T47D (cell line): Measurements from ENCODE around the gene COG3.
A peak's percentile ranks its signal among the peaks of the same experiment; 100 is the strongest.

ENCODE experiments used
- DNase-seq, 2 experiments: peaks; one replicate each; pipeline versions ENCODE4 v3.0.0 to v3.0.0-alpha.2; 2011 to 2012; ENCODE audit warnings: low read depth in 1 of 2, low spot score in 1 of 2
- JUND ChIP-seq: IDR thresholded peaks from 2 replicates; pipeline ENCODE4 v1.6.1; 2012; ENCODE audit warnings: low read depth
- in situ Hi-C: cut with HindIII; loops from 2 replicates; pipeline ENCODE4 v1.10.0; 2016; ENCODE audit warnings: low sequenced_read_pairs, low pct_unique_long_range_greater_than_20kb

COG3 gene

GRCh38 chr13:45456196-45456972 lies 8.4 kb upstream of the COG3 start:
- in situ Hi-C loops, result no loop called here
- DNase-seq, result no peak
- no peak for TF ChIP-seq JUND

GRCh38 chr13:45464141-45464686 lies 525 bp upstream of the COG3 start:
- no peak for DNase-seq
- in situ Hi-C loops, result no loop called here
- TF ChIP-seq JUND, result no peak

- TF ChIP-seq JUND, result no peak
Measured at GRCh38 chr13:45466359-45466758, 1.6 kb downstream of the COG3 start.

GRCh38 chr13:45468635-45469034 lies 3.9 kb downstream of the COG3 start:
- in situ Hi-C loops, result no loop called here
- no peak for TF ChIP-seq JUND
- DNase-seq, result peak in 1 of 2 experiments; percentile 25

More at GRCh38 chr13:45466359-45466758, 1.6 kb downstream of the COG3 start:
- in situ Hi-C loops, result no loop called here
- no peak for DNase-seq

DNA sequence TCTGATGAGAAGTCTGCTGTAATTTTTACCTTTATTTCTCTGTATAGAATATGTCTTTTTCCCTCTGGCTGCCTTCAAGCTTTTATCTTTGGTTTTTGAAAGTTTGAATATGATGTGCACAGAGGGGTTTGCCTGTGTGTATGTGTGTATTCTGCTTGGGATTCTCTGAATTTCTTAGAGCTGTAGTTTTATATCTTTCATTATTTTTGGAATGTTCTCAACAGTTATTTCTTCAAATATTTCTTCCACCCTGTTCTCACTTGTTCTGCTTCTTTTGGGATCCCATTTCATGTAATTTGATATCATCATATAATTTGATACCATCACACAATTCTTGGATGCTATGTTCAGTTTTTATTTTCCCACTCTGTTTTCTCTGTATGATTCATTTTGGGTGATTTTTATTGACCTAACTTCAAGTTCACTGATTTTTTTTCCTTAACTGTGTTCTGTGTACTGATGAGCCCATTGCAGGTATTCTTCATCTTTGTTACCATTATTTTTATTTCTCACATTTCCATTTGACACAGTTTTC lies 7.5 kb downstream of the COG3 start:
- no peak for TF ChIP-seq JUND
- DNase-seq, result no peak
- in situ Hi-C loops, result no loop called here

- in situ Hi-C loops, result no loop called here
- no peak for TF ChIP-seq JUND
Measured at GRCh38 chr13:45473627-45474026, 8.9 kb downstream of the COG3 start.

DNA sequence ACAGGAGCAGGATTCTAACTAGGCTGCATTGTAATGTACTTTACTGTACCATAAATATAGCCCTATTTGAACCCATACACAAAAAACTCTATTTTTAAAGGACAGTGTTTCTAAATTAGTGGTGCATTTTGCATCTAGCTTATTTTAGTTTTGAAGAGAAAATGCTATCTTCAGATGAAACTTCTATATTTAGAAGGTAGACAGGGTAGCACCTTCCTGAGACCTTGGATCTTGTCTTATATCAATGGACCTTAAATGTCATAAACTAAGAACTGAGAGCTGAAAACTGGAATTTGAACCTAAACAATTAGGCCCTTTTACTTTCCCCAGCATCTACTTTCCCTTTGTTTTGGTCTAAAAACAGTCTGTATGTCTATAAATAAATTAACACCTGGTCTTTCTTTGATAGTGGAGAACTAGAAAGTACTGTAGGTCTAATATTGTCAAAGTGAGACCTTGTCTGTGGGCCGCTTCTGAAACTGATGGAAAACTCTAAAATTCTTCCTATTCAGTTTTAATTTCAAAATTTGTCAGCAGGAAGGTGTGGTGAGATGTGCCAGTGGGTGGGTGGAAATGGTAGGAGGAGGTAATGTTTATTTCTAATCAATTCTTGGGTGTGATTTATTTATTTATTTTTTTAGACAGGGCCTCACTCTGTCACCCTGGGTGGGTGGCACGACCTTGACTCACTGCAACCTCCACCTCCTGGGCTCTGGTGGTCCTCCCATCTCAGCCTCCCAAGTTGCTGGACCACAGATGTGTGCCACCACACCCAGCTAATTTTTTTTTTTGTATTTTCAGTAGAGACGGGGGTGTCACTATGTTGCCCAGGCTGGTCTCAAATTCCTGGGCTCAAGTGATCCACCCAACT lies 10.1 kb downstream of the COG3 start:
- TF ChIP-seq JUND, result no peak
- no peak for DNase-seq
- in situ Hi-C loops, result no loop called here

More at GRCh38 chr13:45473627-45474026, 8.9 kb downstream of the COG3 start:
- DNase-seq, result no peak

- no peak for DNase-seq
- TF ChIP-seq JUND, result no peak
- in situ Hi-C loops, result no loop called here
Measured at GRCh38 chr13:45479661-45480060, 14.9 kb downstream of the COG3 start.

DNA sequence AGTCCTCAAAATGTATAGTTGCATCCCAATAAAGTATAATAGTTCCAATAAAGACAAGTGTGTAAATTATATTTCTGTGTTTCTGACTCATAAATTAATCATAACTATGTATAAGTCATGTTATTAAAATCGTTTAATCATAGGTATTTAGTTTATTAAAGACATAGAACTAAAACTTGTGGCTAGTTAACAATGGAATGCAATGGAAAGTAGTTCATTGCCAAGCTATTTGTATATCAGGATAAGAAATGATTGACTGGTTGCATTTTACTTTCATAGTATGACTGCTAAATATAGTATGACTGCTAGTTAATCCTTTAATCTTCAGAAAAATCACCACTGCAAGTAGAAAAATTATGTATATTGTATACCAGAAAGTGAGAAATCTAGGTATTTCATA lies 16.9 kb downstream of the COG3 start:
- no peak for DNase-seq
- no peak for TF ChIP-seq JUND
- in situ Hi-C loops, result no loop called here

GRCh38 chr13:45482571-45483173 lies 17.9 kb downstream of the COG3 start:
- no peak for TF ChIP-seq JUND
- DNase-seq, result no peak
- in situ Hi-C loops, result no loop called here

- TF ChIP-seq JUND, result no peak
- in situ Hi-C loops, result no loop called here
Measured at GRCh38 chr13:45487604-45488003, 22.9 kb downstream of the COG3 start.

GRCh38 chr13:45490068-45490467 lies 25.3 kb downstream of the COG3 start:
- in situ Hi-C loops, result no loop called here
- no peak for TF ChIP-seq JUND
- DNase-seq, result peak in 1 of 2 experiments; percentile 20

More at GRCh38 chr13:45487604-45488003, 22.9 kb downstream of the COG3 start:
- DNase-seq, result no peak
